ENCODE data around the gene PCK2. TPM values are rescaled to one million over a fixed set of nuclear protein-coding genes. Genes with fewer than 3 reads are reported as not detected.

The PCK2 gene
- total RNA-seq, 1 donor from 2014 or later = 22.2 TPM

DNA sequence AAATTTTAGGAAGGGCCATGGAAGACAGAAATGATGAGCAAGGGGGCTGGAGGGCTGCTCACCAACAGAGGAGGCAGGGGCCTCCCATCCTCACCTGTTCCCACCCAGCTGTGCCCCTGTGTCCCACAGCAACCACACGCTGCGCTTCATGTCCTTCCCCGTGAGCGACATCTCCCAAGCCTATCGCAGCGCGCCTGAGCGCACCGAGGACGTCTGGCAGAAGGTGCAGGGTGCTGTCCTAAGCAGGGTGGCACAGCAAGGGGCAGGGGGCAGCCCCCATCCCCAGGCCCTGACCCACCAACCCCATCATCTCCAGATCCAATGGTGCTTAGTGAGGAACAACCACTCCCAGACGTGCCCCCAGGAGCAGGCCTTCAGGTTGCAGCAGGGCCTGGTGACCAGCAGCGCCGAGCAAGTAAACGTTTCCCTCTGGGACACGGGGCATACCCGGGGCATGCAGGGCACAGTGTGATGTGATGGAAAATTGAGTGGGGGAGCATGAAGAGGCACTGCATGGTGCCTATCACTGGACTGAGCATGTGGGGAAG lies 34.2 kb upstream of the PCK2 start:
- Mint-ChIP-seq H3K27me3 (ENCODE audit: low read depth) (peaks cover 14% of the 10 kb centered on the region), H3K4me3 (no peak overlapping the region), H3K9me3 (no peaks in the 10 kb centered on the region), H3K36me3 (no peaks in the 10 kb centered on the region), H3K27ac (no peak overlapping the region), H3K4me1 (no peaks in the 10 kb centered on the region)
- TF ChIP-seq, protein P1, sequence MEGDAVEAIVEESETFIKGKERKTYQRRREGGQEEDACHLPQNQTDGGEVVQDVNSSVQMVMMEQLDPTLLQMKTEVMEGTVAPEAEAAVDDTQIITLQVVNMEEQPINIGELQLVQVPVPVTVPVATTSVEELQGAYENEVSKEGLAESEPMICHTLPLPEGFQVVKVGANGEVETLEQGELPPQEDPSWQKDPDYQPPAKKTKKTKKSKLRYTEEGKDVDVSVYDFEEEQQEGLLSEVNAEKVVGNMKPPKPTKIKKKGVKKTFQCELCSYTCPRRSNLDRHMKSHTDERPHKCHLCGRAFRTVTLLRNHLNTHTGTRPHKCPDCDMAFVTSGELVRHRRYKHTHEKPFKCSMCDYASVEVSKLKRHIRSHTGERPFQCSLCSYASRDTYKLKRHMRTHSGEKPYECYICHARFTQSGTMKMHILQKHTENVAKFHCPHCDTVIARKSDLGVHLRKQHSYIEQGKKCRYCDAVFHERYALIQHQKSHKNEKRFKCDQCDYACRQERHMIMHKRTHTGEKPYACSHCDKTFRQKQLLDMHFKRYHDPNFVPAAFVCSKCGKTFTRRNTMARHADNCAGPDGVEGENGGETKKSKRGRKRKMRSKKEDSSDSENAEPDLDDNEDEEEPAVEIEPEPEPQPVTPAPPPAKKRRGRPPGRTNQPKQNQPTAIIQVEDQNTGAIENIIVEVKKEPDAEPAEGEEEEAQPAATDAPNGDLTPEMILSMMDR (IDR thresholded peaks at IDR 0.05; ENCODE audit: unreplicated experiment) = no peak
- DNase-seq (ENCODE audit: low spot score in 2 of 2, unreplicated experiment in 2 of 2) = no peak

DNA sequence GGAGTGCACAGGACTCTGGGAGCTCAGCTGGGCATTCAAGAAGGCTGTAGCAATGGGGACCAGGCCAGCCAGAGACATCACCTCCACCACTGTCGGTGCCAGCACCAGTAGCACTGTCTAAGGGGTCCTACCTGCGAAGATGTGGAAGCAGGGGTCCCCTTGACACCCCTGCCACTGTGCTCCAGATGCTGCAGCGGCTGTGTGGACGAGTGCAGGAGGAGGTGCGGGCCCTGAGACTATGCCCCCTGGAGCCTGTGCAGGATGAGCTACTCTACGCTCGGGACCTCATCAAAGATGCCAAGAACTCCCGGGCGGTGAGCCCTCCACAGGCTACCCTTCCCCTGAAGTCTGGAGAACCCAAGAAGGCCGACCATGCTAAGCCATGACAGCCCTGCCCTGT lies 33.7 kb upstream of the PCK2 start:
- DNase-seq (ENCODE audit: low spot score in 2 of 2, unreplicated experiment in 2 of 2) = no peak
- Mint-ChIP-seq H3K4me3 (no peak overlapping the region), H3K4me1 (no peaks in the 10 kb centered on the region), H3K36me3 (no peaks in the 10 kb centered on the region), H3K27me3 (ENCODE audit: low read depth) (peaks cover 11% of the 10 kb centered on the region), H3K27ac (no peak overlapping the region), H3K9me3 (no peaks in the 10 kb centered on the region)
- TF ChIP-seq, protein P1 (IDR thresholded peaks at IDR 0.05; ENCODE audit: unreplicated experiment) = no peak

DNA sequence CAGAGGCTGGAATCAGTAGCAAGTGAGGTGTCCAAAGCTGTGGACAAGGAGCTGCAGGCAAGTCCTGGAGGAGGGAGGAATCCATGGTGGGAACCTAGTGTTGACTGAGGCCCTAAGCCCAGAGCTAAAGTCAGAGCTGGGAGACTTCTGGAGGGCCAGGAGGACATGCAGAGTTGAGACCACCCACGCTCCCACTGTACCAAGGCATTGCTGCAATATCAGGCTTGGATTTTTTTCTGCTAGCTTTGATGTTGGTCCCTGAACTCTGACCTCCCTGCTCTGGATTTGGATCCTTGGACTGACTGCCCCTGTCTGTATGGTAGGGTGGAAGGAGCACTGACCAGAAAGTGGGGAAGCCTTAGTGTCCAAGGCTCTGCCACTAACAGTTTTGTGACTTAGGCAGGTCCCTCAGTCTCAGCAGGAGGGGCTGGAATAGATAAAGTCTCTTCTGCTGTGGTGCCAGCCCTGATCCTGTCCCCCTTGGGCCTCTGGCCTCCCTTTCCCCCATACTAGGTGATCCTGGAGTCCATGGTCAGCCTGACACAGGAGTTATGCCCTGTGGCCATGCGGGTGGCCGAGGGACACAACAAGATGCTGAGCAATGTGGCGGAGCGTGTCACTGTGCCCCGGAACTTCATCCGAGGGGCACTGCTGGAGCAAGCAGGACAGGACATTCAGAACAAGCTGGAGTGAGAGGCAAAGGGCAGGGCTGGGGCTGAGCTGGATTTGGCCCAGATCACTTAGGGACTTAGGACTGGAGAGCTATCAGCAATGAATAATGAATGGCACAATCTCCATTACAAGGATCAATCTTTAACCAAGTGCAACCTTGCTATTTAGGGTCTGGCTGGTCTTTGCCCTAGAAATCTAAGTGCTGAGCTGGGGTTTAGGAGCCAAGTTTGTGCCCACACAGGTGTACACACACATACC lies 32.9 kb upstream of the PCK2 start:
- H3K4me1 Mint-ChIP-seq = no peaks in the 10 kb centered on the region
- TF ChIP-seq, protein P1 (IDR thresholded peaks at IDR 0.05; ENCODE audit: unreplicated experiment) = no peak
- H3K36me3 Mint-ChIP-seq = no peaks in the 10 kb centered on the region
- H3K27ac Mint-ChIP-seq = no peak overlapping the region
- H3K4me3 Mint-ChIP-seq = no peak overlapping the region
- H3K27me3 Mint-ChIP-seq (ENCODE audit: low read depth) = peaks cover 12% of the 10 kb centered on the region
- no peaks in the 10 kb centered on the region for H3K9me3 Mint-ChIP-seq
- DNase-seq (ENCODE audit: low spot score in 2 of 2, unreplicated experiment in 2 of 2) = no peak

DNA sequence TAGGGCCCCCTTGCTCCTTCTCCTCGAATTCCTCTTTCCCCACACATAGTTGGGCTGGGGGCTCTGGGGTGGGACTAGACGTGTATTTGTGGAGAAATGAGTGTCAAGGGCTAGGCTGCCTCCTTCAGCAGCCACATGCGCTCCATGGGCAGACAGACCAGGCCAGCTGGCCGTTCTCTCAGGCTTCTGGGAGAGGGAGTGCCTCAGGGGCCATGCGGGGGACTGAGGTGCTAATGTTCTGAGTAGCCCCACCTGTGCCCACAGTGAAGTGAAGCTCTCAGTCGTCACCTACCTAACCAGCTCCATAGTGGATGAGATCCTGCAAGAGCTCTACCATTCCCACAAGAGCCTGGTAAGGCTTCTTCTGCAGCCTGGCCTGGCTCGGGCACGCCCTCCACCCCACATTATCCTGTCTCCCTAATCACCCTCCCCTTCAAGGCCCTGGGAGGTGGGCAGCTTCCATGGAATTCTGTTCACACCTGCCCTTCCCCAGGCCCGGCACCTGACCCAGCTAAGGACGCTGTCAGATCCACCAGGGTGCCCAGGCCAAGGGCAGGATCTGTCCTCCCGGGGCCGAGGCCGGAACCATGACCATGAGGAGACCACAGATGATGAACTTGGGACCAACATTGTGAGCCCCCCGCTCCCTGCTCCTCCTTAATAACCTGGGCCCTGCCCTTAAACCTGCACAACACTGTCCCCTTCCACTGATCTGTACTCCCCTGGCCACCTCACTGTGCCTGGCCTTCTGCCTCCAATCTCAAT lies 31.7 kb upstream of the PCK2 start:
- Mint-ChIP-seq H3K36me3 (no peaks in the 10 kb centered on the region), H3K4me3 (no peak overlapping the region), H3K9me3 (no peaks in the 10 kb centered on the region), H3K4me1 (no peaks in the 10 kb centered on the region), H3K27ac (no peak overlapping the region), H3K27me3 (ENCODE audit: low read depth) (peaks cover 16% of the 10 kb centered on the region)
- DNase-seq (ENCODE audit: low spot score in 2 of 2, unreplicated experiment in 2 of 2) = no peak
- TF ChIP-seq, protein P1 (IDR thresholded peaks at IDR 0.05; ENCODE audit: unreplicated experiment) = no peak

DNA sequence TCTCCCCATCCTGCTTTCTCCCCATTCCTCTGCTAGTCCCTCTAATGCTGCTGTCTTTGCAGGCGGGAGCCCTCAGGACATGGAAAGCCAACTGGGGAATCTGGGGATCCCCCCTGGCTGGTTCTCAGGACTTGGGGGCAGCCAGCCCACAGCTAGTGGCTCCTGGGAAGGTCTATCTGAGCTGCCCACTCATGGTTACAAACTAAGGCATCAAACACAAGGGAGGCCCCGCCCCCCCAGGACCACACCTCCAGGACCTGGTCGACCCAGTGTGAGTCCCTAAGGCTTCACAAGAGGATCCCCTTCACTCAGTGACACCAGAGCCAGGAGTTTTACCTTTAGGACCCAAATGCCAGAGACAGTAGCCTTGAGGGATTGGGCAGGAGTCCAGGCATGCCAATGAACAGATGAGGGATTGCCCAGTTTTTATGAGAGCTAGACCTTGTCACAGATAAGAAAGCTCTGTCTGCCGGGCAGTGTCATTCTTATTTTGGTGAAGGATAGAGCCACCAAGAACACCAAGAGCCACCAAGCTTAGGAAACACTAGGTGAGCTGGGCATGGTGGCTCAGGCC lies 30.8 kb upstream of the PCK2 start:
- no peak overlapping the region for H3K27ac Mint-ChIP-seq
- H3K4me1 Mint-ChIP-seq = no peaks in the 10 kb centered on the region
- no peak overlapping the region for H3K4me3 Mint-ChIP-seq
- peaks cover 15% of the 10 kb centered on the region for H3K27me3 Mint-ChIP-seq (ENCODE audit: low read depth)
- no peaks in the 10 kb centered on the region for H3K36me3 Mint-ChIP-seq
- TF ChIP-seq, protein P1 (IDR thresholded peaks at IDR 0.05; ENCODE audit: unreplicated experiment) = no peak
- DNase-seq (ENCODE audit: low spot score in 2 of 2, unreplicated experiment in 2 of 2) = no peak
- no peaks in the 10 kb centered on the region for H3K9me3 Mint-ChIP-seq

Data from mesothelial cell of epicardium (in vitro differentiated cells).